HG03060 (cell line): ENCODE results near the gene TOR3A.
"Not testable (repeated sequence)": the region's sequence is repeated elsewhere in the genome, so short reads cannot be mapped to it uniquely, and the experiment has no call there.

ENCODE experiments used
- ATAC-seq: cut with Tn5 transposase; IDR thresholded peaks from one replicate; pipeline ENCODE4 v1.9.1; 2021; ENCODE audit warnings: low read depth, moderate number of reproducible peaks; ENCODE audit not compliant: unreplicated experiment

TOR3A gene

DNA sequence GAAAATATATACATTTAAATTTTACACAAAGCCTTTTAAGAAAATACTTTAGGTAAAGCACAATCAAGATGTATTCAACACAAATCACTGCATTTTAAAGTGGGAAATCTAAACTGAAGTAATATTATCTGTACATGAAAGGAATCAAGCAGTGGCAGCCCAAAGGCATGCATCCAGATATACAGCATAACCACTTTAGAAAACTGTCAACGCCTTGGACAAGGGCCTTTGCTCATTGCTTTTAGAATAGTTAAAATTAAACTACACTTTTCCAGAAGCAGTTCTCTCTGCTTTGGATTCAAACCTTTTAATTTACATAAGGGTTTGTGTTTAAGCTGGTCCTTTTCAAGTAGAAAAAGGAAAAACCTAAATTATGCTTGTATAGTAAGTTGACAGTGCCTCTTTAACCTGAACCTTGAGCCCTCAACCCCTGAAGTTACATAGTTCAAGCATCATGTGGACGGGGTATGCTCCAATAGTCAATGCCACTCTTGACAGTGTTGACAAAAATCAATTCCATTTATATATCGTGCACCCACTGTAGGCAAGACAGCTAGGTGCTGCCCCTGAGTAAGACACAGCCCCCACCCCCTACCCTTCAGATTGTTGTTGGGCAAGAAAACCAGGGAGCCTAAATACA, 22.9 kb downstream of the TOR3A start:
- ATAC-seq, result no peak

GRCh38 chr1:179105393-179105792, 23.5 kb downstream of the TOR3A start:
- no peak for ATAC-seq

DNA sequence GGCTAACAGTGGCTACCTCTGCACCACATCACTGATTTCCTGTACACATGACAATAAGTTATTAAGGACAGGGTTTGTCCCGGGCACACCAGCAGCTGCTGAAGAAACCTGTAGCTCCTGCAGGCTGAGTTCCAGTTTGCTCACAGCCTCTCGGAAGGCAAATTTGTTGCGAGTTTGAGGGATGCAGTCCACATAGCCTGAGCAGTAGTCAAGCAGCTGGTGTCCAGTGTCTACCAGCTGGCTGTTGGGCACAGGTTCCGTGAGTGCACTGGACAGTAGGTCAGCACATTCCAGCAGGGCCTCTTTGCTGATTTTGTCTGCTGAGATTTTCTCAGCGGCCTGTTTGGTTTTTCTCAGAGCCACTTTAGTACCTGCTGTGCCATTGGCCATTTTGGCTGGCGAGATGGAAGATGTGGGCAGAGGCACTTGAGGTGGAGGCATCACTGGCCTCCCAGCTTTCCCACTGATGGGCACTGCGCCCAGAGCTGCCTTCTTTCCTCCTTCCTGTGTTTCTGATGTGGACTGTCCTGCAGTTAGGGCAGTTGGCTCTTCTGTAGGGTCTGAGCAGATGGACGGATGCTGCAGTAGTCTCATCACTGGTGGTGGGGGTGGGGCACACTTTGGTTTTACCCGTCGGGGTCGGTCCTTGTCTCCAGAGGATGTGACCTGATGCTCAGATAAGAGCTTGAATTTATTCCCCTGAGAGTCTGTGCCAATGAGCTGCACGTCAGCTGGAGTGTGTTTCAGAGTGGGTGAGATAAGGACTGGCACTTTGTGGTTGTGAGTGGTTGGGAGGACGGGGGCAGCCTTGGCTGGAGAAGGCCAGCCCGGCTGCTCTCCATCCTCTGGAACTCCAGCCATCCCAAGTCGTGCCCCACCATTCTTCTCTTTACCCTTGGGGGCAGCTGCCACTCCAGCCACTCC, 26.1 kb downstream of the TOR3A start:
- ATAC-seq, result no peak

DNA sequence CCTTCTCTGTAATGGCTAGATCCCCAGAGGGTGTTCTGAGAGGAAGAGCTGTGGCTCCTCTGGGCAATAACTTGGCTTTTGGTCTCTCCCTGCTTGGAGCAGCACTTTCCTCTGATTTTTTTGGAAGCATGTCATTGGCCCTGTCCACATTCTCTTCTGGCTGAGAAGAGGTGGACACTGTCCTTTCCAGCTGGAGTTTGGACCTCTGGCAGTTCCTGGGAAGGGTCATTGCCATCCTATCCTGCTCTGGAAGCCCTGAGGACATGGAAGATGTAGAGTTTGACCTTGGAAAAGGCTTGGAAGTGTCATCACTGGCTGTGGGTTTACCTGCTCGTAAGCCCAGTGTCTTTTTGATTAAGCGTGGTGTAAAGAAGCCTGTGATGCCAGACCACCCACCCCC, 26.8 kb downstream of the TOR3A start:
- no peak for ATAC-seq

GRCh38 chr1:179115181-179115580, 33.3 kb downstream of the TOR3A start:
- ATAC-seq, result no peak

DNA sequence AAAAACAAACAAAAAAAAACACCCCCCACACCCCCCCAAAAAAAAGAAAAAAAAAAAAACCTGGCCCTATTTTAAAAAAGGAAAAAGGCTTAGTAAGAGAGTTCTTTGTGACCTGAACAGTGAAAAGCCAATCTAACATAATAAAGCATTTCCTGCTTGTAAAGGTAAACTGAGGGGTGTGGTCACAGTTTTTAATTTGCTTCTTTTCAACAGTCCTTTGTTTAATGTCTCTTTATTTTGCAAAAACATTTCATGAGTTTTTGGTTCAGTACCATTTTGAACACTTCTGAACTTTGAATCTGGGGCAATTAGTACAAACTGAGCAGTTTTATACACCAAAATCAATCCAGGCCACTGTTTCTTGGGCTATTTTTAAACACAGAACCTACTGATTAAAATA, 37.6 kb downstream of the TOR3A start:
- ATAC-seq, result no peak

GRCh38 chr1:179120736-179121135, 38.9 kb downstream of the TOR3A start:
- ATAC-seq, result no peak

DNA sequence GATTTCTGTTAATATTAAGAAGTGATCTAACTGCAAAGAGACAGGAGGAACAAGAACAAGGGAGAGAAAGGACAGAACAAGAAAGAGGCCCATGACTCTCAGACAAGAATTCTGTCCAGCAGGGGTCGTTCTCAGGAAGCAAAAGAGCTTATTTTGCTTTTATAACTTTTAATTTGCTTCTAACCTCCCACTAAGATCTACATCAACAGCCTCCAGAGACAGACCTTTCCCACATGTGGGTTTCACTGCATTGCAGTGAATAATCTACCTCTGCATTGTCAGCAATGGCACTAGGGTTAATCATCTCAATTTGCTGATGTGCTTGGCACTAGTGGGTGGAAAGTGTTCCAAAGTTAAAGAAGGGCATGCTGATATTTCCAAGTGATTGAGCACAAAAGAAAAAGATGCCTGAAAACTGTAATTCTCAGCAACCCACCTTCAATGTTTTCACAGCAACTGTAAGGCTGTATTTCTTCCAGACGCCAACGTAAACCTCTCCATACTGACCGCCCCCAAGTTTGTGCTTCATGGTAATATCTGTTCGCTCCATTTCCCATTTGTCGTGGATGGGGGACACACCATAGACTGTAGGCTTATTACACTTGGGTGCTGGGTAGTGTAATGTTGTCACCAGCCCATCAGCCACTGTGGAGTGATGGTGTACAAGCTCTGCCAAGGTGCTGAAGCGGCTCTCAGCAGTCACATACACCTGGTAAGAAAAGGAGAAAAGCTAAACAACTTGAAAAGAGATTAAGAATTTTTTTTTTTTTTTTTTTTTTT, 39.5 kb downstream of the TOR3A start:
- ATAC-seq, result no peak

GRCh38 chr1:179124873-179125272, 43.0 kb downstream of the TOR3A start:
- no peak for ATAC-seq

DNA sequence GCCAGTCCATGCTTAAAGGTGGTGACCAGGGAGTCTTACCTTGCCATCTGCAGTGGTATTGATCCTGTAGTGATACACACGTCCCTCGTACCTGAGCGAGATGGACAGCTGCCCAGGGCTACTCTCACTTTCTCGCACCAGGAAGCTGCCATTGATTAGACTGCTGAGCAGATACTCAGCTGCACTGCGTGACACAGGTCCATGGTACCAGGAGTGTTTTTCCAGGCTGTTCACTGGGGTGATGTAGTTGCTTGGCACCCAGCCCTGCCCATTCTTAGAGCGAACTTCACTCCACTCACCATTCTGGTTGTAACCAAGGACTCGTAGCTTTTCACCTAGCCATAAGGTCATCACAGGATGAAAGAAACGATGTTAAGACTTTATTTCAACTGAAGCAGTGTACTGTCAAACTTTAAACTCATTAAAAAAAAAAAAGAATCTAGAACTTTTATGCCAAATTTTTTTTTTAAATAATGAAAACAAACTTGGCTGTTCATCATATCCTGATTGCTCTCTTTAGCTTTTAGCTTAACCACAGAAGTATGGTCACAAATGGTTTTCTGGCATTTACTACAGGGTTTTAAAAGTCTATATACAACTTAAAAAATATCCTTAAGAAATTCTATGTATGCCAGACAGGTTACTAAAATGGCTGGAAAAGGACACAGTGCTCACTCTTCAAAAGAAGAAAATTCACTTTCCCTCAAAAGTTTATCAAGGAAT, 44.6 kb downstream of the TOR3A start:
- ATAC-seq, result no peak

- ATAC-seq, result no peak
Measured at GRCh38 chr1:179127163-179127895, 45.5 kb downstream of the TOR3A start.

DNA sequence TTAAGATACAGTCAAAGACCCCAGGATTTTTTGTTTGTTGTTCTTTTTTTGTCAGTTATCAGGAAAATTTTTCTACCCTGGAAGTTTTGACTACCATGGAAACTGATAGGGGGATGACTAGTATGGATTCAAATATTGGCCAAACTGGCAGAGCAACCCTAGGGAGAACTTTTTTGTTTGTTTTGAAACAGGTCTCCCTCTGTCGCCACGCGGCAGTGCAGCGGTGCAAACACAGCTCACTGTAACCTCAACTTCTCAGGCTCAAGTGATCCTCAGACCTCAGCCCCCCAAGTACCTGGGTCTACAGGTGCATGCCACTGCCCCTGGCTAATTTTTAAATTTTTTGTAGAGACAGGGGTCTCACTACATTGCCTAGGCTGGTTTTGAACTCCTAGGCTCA, 46.6 kb downstream of the TOR3A start:
- ATAC-seq, result no peak

- ATAC-seq, result peak; percentile 98
Measured at GRCh38 chr1:179129702-179130473, 48.0 kb downstream of the TOR3A start.

GRCh38 chr1:179135168-179135567, 53.3 kb downstream of the TOR3A start:
- ATAC-seq, result not testable (repeated sequence)

GRCh38 chr1:179135707-179136106, 53.8 kb downstream of the TOR3A start:
- ATAC-seq, result not testable (repeated sequence)

DNA sequence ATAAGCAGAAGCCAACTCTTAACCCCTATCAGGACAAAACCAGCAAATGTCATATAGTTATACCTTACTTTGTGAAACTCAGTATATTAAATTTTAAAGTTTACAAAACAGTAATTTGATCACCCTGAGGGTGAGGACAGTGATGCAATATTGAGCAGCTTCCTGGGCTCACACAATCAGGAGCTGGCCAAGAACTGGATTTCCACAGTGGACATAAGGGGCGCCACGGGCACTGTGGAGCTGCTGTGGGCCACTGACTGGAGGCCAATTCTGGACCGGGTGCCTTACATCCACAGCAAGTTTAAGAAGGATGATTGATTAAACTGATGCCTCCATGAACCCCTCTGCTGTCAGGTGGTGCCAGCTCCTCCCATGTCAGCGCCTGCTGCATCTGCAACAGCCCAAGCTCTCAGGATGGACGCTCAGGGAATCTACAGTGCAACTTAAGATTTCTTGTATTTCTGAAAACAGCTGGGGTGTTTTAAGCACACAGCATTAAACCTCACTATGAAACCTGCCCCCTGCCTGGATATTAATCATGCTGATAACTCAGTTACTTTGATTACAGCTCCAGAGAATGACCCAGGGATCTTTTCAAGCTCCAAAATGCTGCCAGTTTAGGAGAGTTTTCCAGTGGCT, 55.9 kb downstream of the TOR3A start:
- no peak for ATAC-seq

- ATAC-seq, result not testable (repeated sequence)
Measured at GRCh38 chr1:179138755-179139154, 56.9 kb downstream of the TOR3A start.

DNA sequence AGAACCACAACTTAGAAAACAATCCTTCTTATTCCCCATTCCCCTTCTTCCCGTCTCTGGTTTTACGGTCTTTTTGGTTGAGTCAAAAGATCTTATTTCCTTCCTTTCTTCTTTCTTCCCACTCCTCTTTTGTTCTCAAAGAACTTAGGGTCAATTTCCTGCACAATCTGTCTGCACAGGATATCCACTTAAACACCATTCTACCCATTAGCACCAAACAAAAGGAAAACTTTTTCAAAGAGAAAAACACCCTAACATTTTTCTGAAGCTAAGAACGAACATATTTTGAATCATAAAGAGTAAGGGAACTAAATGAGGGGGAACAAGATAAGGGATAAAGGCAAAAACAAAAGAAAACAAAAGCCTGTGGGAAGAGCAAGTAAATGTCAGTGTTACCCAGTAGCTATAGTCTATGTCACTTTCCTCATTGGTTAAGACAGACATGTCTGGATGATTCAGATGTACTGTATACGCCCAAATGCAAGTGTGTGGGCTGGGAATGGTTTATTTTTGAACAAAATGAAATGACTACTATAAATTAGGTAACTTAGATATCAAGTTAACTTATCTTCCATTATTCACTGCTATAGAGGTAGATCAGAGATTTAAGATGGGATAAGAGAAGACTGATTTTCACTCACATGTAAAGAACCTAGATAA, 59.9 kb downstream of the TOR3A start:
- ATAC-seq, result no peak
